PC-3 (cell line): ENCODE results near the gene SDC4. TPM values are rescaled to one million over a fixed set of nuclear protein-coding genes. Genes with fewer than 3 reads are reported as not detected.

Source experiments
- ATAC-seq: fragments of 200-7000 bp; cut with Tn5 transposase; 2 replicates; pipeline ENCODE4 v1.9.1; 2020; ENCODE audit warnings: mild to moderate bottlenecking, moderate library complexity
- BruUV-seq: library from RNA; stranded (reverse); fragments of 400-500 nt; replicated peaks from 2 replicates; lab custom pipeline; 2021; lab: Mats Ljungman, UMichigan
- CTCF ChIA-PET: fragments of 300-600 bp; sonication (Branson Sonifier 250); formaldehyde crosslinking; loops from one replicate; lab custom pipeline; 2022; ENCODE audit warnings: antibody characterized with exemption; lab: Charles Lee
- POLR2A ChIA-PET: fragments of 300-600 bp; sonication (Branson Sonifier 250); formaldehyde crosslinking; loops from one replicate; lab custom pipeline; 2022; ENCODE audit warnings: antibody characterized with exemption; ENCODE audit not compliant: unreplicated experiment; lab: Charles Lee
- DNase-seq: peaks from one replicate; pipeline ENCODE4 v3.0.0-alpha.2; 2015
- H2AFZ ChIP-seq: fragments of 300-600 bp; sonication (generic); 2 replicates; pipeline ENCODE4 v1.6.0; 2016; ENCODE audit warnings: antibody characterized with exemption, low read length
- H3F3A ChIP-seq: fragments of 300-600 bp; sonication (generic); one replicate; pipeline ENCODE4 v1.6.0; 2017; ENCODE audit warnings: antibody characterized with exemption, low read length, control low read depth, mild to moderate bottlenecking; ENCODE audit not compliant: unreplicated experiment
- H3K27ac ChIP-seq: fragments of 300-600 bp; sonication (generic); 2 replicates; pipeline ENCODE4 v1.5.1; 2016; ENCODE audit warnings: mild to moderate bottlenecking, low read length
- H3K27me3 ChIP-seq: fragments of 300-600 bp; sonication (generic); 2 replicates; pipeline ENCODE4 v1.6.1; 2016; ENCODE audit warnings: low read length, mixed read lengths
- H3K36me3 ChIP-seq: fragments of 300-600 bp; sonication (generic); 2 replicates; pipeline ENCODE4 v1.6.1; 2016; ENCODE audit warnings: low read depth, mixed run types, low read length, mixed read lengths
- H3K4me1 ChIP-seq: fragments of 300-600 bp; sonication (generic); 2 replicates; pipeline ENCODE4 v1.5.1; 2016; ENCODE audit warnings: low read length; ENCODE audit not compliant: insufficient read depth
- H3K4me2 ChIP-seq: fragments of 300-600 bp; sonication (generic); 2 replicates; pipeline ENCODE4 v1.6.0; 2016; ENCODE audit warnings: low read length
- H3K4me3 ChIP-seq: fragments of 300-600 bp; sonication (generic); 2 replicates; pipeline ENCODE4 v1.5.1; 2016; ENCODE audit warnings: mild to moderate bottlenecking, low read length, mixed read lengths
- H3K79me2 ChIP-seq: fragments of 300-600 bp; sonication (generic); 2 replicates; pipeline ENCODE4 v1.6.1; 2017; ENCODE audit warnings: low read length, mixed read lengths
- H3K9ac ChIP-seq: fragments of 300-600 bp; sonication (generic); 2 replicates; pipeline ENCODE4 v1.6.0; 2016; ENCODE audit warnings: mild to moderate bottlenecking, low read length
- H3K9me2 ChIP-seq: fragments of 300-600 bp; sonication (generic); replicated peaks from 2 replicates; pipeline ENCODE4 v1.6.1; 2016; ENCODE audit warnings: mixed run types, low read length, mixed read lengths
- H3K9me3 ChIP-seq: fragments of 300-600 bp; sonication (generic); 2 replicates; pipeline ENCODE4 v1.6.1; 2016; ENCODE audit warnings: low read length, mixed read lengths
- H4K20me1 ChIP-seq: fragments of 300-600 bp; sonication (generic); 2 replicates; pipeline ENCODE4 v1.6.1; 2016; ENCODE audit warnings: low read length, mixed read lengths
- EZH2 ChIP-seq: fragments of 300-600 bp; sonication (generic); IDR thresholded peaks from one replicate; pipeline ENCODE4 v1.6.1; 2017; ENCODE audit warnings: antibody characterized with exemption, mild to moderate bottlenecking, low read length; ENCODE audit not compliant: unreplicated experiment
- EZH2phosphoT487 ChIP-seq: fragments of 300-600 bp; sonication (generic); IDR thresholded peaks from 2 replicates; pipeline ENCODE4 v1.6.1; 2018; ENCODE audit warnings: mild to moderate bottlenecking, antibody characterized with exemption, low read length, borderline replicate concordance
- intact Hi-C: fragments of 100-400 bp; cut with micrococcal nuclease; formaldehyde crosslinking; loops from 2 replicates; pipeline ENCODE4 v1.9.0; 2023
- total RNA-seq: library from RNA; depleted of rRNA; stranded (reverse); fragments of >200 nt; gene quantifications from 2 replicates; pipeline ENCODE4 v1.2.3, GENCODE V29; 2014
- TF ChIP-seq, protein P1 (sequence below): fragments of 300-600 bp; sonication (generic); conservative IDR thresholded peaks from 2 replicates; pipeline ENCODE4 v1.5.1; 2017; ENCODE audit warnings: antibody characterized with exemption, low read depth, mild to moderate bottlenecking, low read length

SDC4 gene
- total RNA-seq, 1 experiment from 2014 or later: 134 TPM

DNA sequence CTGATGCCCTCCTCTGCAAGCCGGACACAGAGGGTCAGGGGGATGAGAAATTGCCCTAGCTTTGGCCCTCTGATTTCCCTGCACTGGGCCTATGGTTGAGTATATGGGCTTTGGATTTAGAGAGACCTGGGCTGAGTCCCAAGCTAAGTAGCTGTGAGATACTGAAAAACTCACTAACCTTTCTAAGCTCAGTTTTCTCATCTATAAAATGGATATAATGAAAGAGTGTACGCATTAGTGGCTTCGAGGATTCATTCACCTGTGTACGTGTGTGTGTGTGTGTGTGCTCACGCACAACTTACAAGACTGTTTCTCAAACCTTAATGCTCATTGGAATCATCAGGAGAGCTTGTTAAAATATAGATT is 54.2 kb downstream of the SDC4 start:
- intact Hi-C loops: loop anchor here (5.0 kb wide), 2 partner anchors 107 to 382 kb away; partner anchors contain the start of gene PABPC1L
- CTCF ChIA-PET: interaction anchor here (0.5 to 2.4 kb wide), 24 partner anchors 8 to 1235 kb away, joined by 3 to 22 read pairs (median 4); partner anchors contain the start of genes SLPI, SYS1 and YWHAB
- POLR2A ChIA-PET: interaction anchor here (0.6 kb wide), 1 partner anchor 167 kb away, joined by 3 read pairs; no protein-coding TSS in a partner anchor
- Histone ChIP-seq H3K4me3 (peak overlapping the region; percentile 70), H3K4me1 (peaks cover 6% of the 10 kb centered on the region), H4K20me1 (no peaks in the 10 kb centered on the region), H3F3A (no peaks in the 10 kb centered on the region), H3K9me2 (no peaks in the 10 kb centered on the region), H2AFZ (peak overlapping the region; percentile 90), H3K9me3 (no peaks in the 10 kb centered on the region), H3K36me3 (no peaks in the 10 kb centered on the region), H3K9ac (no peak overlapping the region), H3K27me3 (no peaks in the 10 kb centered on the region), H3K4me2 (peak overlapping the region; percentile 87), H3K79me2 (no peaks in the 10 kb centered on the region), H3K27ac (no peak overlapping the region)
- TF ChIP-seq, protein P1, sequence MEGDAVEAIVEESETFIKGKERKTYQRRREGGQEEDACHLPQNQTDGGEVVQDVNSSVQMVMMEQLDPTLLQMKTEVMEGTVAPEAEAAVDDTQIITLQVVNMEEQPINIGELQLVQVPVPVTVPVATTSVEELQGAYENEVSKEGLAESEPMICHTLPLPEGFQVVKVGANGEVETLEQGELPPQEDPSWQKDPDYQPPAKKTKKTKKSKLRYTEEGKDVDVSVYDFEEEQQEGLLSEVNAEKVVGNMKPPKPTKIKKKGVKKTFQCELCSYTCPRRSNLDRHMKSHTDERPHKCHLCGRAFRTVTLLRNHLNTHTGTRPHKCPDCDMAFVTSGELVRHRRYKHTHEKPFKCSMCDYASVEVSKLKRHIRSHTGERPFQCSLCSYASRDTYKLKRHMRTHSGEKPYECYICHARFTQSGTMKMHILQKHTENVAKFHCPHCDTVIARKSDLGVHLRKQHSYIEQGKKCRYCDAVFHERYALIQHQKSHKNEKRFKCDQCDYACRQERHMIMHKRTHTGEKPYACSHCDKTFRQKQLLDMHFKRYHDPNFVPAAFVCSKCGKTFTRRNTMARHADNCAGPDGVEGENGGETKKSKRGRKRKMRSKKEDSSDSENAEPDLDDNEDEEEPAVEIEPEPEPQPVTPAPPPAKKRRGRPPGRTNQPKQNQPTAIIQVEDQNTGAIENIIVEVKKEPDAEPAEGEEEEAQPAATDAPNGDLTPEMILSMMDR: peak; percentile 5; the same call in 1 of the 2 replicates
- TF ChIP-seq EZH2phosphoT487: no peak
- DNase-seq: no peak
- no peak for ATAC-seq
- no TSS peak for BruUV-seq

DNA sequence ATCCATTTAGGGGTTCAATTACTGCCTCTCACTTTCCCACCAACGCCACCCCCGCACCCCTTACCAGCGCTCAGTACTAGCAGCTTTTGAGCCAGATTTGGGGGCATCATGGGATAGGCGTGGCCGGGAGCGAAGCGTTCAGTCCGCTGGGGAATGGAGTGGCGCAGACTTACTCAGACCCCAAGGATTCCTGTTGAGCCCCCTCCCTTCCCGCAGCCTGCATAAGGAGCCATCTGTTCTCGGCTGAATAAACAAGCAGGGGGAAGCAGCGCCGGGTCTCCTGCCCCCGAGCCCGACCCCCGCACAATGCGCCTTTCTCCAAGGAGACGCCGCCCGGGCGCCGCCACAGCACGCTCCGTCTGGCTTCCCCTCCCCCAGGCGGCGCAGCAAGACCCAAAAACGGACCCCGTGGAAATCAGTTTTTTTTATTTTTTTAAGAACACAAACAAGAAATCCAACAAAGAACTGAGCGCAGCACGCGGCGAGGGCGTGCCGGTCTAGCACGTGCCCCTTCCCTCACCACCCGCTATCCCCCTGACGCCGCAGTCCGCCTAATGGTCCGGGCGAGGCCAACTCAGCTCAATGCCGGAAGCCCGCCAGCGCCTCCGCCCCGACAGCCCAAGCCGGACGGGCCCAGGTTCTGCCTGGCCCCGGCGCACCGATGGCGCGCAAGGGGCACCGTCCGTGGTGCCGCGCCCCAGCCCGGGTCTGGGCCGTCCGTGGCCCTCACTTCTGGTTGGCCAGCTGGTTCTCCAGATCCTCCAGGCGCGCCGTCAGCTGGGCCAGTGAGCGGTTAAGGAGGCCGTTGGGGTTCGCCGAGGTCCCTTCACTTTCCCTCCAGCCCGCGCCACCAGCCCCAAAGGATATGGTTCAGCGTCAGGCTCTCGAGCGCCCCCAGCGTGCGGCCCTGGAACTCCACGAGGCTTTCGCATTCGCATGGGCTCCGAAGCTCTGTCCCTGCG is 54.9 kb downstream of the SDC4 start:
- Histone ChIP-seq H3K36me3 (no peaks in the 10 kb centered on the region), H3K4me1 (peaks cover 6% of the 10 kb centered on the region), H3K9me2 (no peaks in the 10 kb centered on the region), H4K20me1 (no peaks in the 10 kb centered on the region), H3K27me3 (no peaks in the 10 kb centered on the region), H3K79me2 (no peaks in the 10 kb centered on the region), H3K27ac (no peak overlapping the region), H3K9me3 (no peaks in the 10 kb centered on the region), H3K9ac (peak overlapping the region; percentile 74), H2AFZ (peak overlapping the region; percentile 90), H3K4me2 (peak overlapping the region; percentile 87), H3K4me3 (peak overlapping the region; percentile 70), H3F3A (no peaks in the 10 kb centered on the region)
- CTCF ChIA-PET: interaction anchor here (0.5 to 2.4 kb wide), 22 partner anchors 9 to 408 kb away, joined by 3 to 22 read pairs (median 4); partner anchors contain the start of genes SYS1 and YWHAB
- POLR2A ChIA-PET: interaction anchor here (0.6 kb wide), 1 partner anchor 166 kb away, joined by 3 read pairs; no protein-coding TSS in a partner anchor
- BruUV-seq: TSS peak; percentile 64
- ATAC-seq (peak; percentile 78), DNase-seq (peak; percentile 90)
- TF ChIP-seq EZH2phosphoT487 (no peak), EZH2 (no peak)
- TF ChIP-seq, protein P1: peak; percentile 90
- intact Hi-C loops: loop anchor here (5.0 kb wide), 2 partner anchors 106 to 381 kb away; partner anchors contain the start of gene PABPC1L
